Skeletal muscle tissue (tissue), 5 donors: ENCODE data around the gene TOMT. TPM values are rescaled to one million over a fixed set of nuclear protein-coding genes. Genes with fewer than 3 reads are reported as not detected.
"Not testable (repeated sequence)": the region's sequence is repeated elsewhere in the genome, so short reads cannot be mapped to it uniquely, and the experiment has no call there.

Experiments used
- H3K27ac ChIP-seq: one replicate; pipeline ENCODE4 v1.7.0; 2013; ENCODE audit warnings: mild to moderate bottlenecking, low read depth, low read length, inconsistent platforms
- H3K27me3 ChIP-seq, 3 donors: one replicate each; pipeline ENCODE4 v1.7.0; 2013; ENCODE audit warnings: low read length in 3 of 3; ENCODE audit not compliant: control insufficient read depth in 3 of 3, insufficient read depth in 3 of 3
- H3K36me3 ChIP-seq, 3 donors: one replicate each; pipeline ENCODE4 v1.7.0; 2013; ENCODE audit warnings: low read length in 3 of 3; ENCODE audit not compliant: control insufficient read depth in 3 of 3, insufficient read depth in 3 of 3
- H3K4me1 ChIP-seq, 3 donors: one replicate each; pipeline ENCODE4 v1.7.0; 2013; ENCODE audit warnings: low read length in 3 of 3, mild to moderate bottlenecking in 3 of 3; ENCODE audit not compliant: control insufficient read depth in 3 of 3, insufficient read depth in 3 of 3
- H3K4me3 ChIP-seq, 3 donors: one replicate each; pipeline ENCODE4 v1.7.0; 2013; ENCODE audit warnings: low read length in 3 of 3
- H3K9ac ChIP-seq, 3 donors: one replicate each; pipeline ENCODE4 v1.7.0; 2013; ENCODE audit warnings: low read length in 3 of 3, mild to moderate bottlenecking in 3 of 3, moderate library complexity in 2 of 3, low read depth in 1 of 3
- H3K9me3 ChIP-seq, 3 donors: one replicate each; pipeline ENCODE4 v1.7.0; 2013; ENCODE audit warnings: low read length in 3 of 3; ENCODE audit not compliant: control insufficient read depth in 3 of 3
- small RNA-seq: library from RNA; depleted of rRNA; stranded (forward); fragments of <200 nt; gene quantifications from one replicate; pipeline ENCODE3, GENCODE V24; 2014
- total RNA-seq: library from RNA; depleted of rRNA; stranded (reverse); fragments of >200 nt; gene quantifications from one replicate; pipeline ENCODE4 v1.2.3, GENCODE V29; 2014
- donor health status: Osteomylitis.

TOMT gene
- total RNA-seq, 1 donor from 2014 or later, result not detected

DNA sequence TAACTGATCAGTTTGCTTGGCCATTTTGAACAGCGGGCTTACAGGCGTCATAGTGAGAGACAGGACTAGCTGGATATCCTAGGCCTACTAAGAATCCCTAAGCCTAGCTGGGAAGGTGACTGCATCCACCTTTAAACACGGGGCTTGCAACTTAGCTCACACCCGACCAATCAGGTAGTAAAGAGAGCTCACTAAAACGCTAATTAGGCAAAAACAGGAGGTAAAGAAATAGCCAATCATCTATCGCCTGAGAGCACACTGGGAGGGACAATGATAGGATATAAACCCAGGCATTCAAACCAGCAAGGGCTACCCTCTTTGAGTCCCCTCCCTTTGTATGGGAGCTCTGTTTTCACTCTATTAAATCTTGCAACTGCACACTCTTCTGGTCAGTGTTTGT lies 48.1 kb downstream of the TOMT start:
- not testable (repeated sequence) for H3K36me3 ChIP-seq, H3K4me1 ChIP-seq, H3K9me3 ChIP-seq, H3K27ac ChIP-seq, H3K9ac ChIP-seq, H3K4me3 ChIP-seq, H3K27me3 ChIP-seq

DNA sequence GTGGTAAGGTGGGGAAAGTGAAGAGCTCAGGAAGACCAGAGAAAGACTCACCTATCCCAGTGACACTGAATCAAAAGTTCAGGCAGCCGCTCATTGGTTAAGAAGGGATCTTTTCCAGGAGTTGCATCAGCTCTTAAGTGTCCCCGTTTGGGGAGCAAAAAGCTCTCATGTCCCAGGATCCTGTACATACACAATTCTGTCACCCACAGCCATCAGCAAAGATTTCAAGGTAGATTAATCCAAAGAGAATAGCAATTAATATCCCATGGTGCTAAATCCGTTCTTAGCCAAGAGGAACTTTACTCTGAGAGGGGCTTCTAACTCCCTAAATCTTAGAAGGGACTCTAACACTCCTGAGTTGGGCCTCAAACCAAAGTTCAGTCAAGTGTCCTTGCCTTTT lies 49.1 kb downstream of the TOMT start:
- H3K4me3 ChIP-seq, result no peak overlapping the region
- H3K9ac ChIP-seq, result no peak overlapping the region
- peaks cover 0 to 6% (median 6%) of the 10 kb centered on the region in 3 donors for H3K27me3 ChIP-seq
- H3K9me3 ChIP-seq, result no peaks in the 10 kb centered on the region
- H3K27ac ChIP-seq, result no peak overlapping the region
- H3K36me3 ChIP-seq, result no peaks in the 10 kb centered on the region
- no peaks in the 10 kb centered on the region for H3K4me1 ChIP-seq

DNA sequence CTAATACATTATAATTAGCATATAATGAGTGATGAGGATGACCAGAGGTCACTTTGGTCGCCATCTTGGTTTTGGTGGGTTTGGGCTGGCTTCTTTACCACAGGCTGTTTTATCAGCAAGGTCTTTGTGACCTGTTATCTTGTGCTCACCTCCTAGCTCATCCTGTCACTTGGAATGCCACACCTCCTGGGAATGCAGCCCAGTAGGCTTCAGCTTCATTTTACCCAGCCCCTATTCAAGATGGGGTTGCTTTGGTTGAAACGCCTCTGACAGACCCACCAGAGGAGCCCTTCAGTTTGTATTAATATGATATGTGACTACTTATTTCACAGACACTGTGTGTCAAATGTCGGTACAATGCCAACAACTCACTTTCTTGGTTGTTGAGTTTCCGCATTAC lies 50.0 kb downstream of the TOMT start:
- no peak overlapping the region for H3K4me3 ChIP-seq
- peaks cover 0 to 6% (median 6%) of the 10 kb centered on the region in 3 donors for H3K27me3 ChIP-seq
- no peaks in the 10 kb centered on the region for H3K36me3 ChIP-seq
- H3K4me1 ChIP-seq, result no peaks in the 10 kb centered on the region
- no peak overlapping the region for H3K27ac ChIP-seq
- H3K9ac ChIP-seq, result no peak overlapping the region
- no peaks in the 10 kb centered on the region for H3K9me3 ChIP-seq

DNA sequence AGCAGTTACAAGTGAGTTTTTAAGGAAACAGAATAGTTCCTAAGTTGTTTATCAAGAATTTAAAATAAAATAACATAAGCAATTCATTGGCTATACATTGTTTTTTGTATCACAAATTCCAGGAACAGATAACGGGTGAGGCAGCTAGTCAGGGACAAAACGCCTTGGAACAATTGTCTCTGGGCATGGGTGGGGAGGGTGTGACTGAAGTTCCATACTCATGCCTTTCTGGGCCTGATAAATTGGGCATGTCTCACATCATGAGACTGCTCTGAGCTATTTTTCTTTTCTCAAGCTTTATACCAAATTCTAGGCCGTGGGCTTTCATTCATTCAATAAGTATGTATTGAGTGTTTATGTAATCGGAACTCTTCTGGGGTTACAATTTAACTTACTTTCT lies 51.4 kb downstream of the TOMT start:
- Histone ChIP-seq H3K36me3 (no peaks in the 10 kb centered on the region), H3K4me1 (no peaks in the 10 kb centered on the region), H3K4me3 (no peak overlapping the region), H3K9ac (no peak overlapping the region), H3K9me3 (no peaks in the 10 kb centered on the region), H3K27ac (no peak overlapping the region), H3K27me3 (peaks cover 0 to 6% (median 6%) of the 10 kb centered on the region in 3 donors)

Small RNA genes within 50 kb of the gene (small RNA-seq; reads per million reads assigned to genes)
- not detected for gene MIR3165

Other genes with a start within 250 kb of the TOMT start
- gene DEFB131B, start 227.5 kb upstream of the TOMT start, total RNA-seq, result not detected
- gene XNDC1N, start 177.3 kb upstream of the TOMT start, total RNA-seq, result 13.6 TPM
- gene RNF121, start 176.9 kb upstream of the TOMT start, total RNA-seq, result 25.6 TPM
- gene IL18BP, start 107.0 kb upstream of the TOMT start, total RNA-seq, result 3.1 TPM
- 177 TPM for gene NUMA1, start 25.4 kb upstream of the TOMT start, total RNA-seq
- 2.6 TPM for gene LRRC51, start 25.1 kb upstream of the TOMT start, total RNA-seq
- gene LAMTOR1, start 2.6 kb upstream of the TOMT start, total RNA-seq, result 42.3 TPM
- gene ANAPC15, start 6.8 kb downstream of the TOMT start, total RNA-seq, result 7.8 TPM
- 0.52 TPM for gene FOLR3, start 29.8 kb downstream of the TOMT start, total RNA-seq
- 1.0 TPM for gene FOLR1, start 86.2 kb downstream of the TOMT start, total RNA-seq
- gene FOLR2, start 110.9 kb downstream of the TOMT start, total RNA-seq, result 15.1 TPM
- gene INPPL1, start 118.8 kb downstream of the TOMT start, total RNA-seq, result 50.6 TPM
- gene PHOX2A, start 138.3 kb downstream of the TOMT start, total RNA-seq, result not detected